Measurements from ENCODE around the gene ARHGAP12.

Gene ARHGAP12

DNA sequence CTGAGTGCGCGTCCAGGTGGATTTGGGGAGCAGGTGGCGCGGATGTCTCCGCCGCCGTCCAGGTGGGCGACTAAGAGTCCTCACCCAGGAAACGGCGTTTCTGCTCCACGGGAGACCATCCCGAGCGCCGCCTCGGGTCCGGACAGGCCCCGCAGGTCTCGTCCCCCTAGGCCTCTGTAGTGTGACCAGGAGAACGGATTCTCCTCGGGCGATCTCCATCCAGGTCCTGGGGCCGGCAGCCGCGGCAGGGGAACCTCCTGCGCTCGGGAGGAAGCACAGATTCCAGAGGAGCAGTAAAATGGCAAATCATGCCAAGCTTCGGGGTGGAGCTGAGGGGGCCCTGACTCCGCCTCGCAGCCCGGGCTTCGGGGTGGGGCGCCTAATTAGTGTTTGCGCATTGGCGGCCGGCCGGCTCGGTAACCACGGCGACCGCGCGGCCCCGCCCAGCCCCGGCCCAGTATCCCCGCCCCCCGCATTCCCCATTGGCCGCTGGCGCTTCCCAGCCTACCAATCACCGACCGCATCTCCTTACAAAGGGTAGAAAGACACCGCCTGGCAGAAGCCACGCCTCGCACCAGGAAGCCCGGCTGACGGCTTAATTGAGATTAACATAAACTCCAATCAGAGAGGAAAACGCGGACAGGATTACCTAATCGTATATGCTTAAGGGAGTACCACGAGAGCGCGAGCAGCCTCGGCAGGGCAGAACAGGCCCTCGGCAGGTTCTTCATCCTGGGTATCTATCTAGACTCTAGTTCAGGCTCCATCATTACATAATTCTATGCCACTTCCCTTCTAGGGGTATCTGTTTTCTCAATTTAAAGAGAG is 168.6 kb downstream of the ARHGAP12 start:
- DNase-seq = peak; percentile 94 to 96
- peak; percentile 24 for TF ChIP-seq POLR2A (IDR thresholded peaks at IDR 0.05; ENCODE audit: low read length)
- no peak for TF ChIP-seq GATA1 (IDR thresholded peaks at IDR 0.05; ENCODE audit: low read depth, low read length)

GRCh38 chr10:31759124-31759798 is 169.4 kb downstream of the ARHGAP12 start:
- TF ChIP-seq GATA1 (IDR thresholded peaks at IDR 0.05; ENCODE audit: low read depth, low read length) = no peak
- TF ChIP-seq POLR2A (IDR thresholded peaks at IDR 0.05; ENCODE audit: low read length) = no peak
- DNase-seq = peak in 1 of 2 experiments; percentile 18

GRCh38 chr10:31758495-31758894 is 170.1 kb downstream of the ARHGAP12 start:
- TF ChIP-seq GATA1 (IDR thresholded peaks at IDR 0.05; ENCODE audit: low read depth, low read length) = no peak
- TF ChIP-seq POLR2A (IDR thresholded peaks at IDR 0.05; ENCODE audit: low read length) = no peak
- DNase-seq = no peak

- no peak for DNase-seq
These were observed 170.8 kb downstream of the ARHGAP12 start for GRCh38 chr10:31757831-31758230.

DNA sequence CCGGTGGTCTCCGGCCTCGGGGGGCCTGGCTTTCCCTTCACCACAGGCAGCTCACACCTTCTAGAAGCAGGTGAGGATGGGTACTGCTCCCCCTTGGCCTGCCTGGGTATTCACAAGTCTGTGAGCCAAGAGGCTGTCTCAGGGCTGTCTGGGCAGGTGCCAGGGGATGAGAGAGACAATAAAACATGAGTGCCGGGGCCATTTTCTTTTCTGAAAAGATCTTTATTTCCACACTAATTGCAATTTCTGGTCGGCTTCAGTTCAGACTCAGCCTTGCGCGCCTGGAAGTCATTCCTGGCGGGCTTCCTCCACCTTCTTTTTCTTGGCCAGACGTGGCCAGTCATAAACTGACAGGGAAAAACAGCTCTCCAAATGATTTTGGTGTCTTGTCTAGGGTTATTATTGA is 171.2 kb downstream of the ARHGAP12 start:
- no peak for TF ChIP-seq GATA1 (IDR thresholded peaks at IDR 0.05; ENCODE audit: low read depth, low read length)
- no peak for TF ChIP-seq POLR2A (IDR thresholded peaks at IDR 0.05; ENCODE audit: low read length)
- DNase-seq = no peak

More at GRCh38 chr10:31757831-31758230, 170.8 kb downstream of the ARHGAP12 start:
- TF ChIP-seq GATA1 (IDR thresholded peaks at IDR 0.05; ENCODE audit: low read depth, low read length) (no peak), POLR2A (IDR thresholded peaks at IDR 0.05; ENCODE audit: low read length) (no peak)

- TF ChIP-seq GATA1 (IDR thresholded peaks at IDR 0.05; ENCODE audit: low read depth, low read length) (no peak), POLR2A (IDR thresholded peaks at IDR 0.05; ENCODE audit: low read length) (no peak)
- DNase-seq = no peak
These were observed 171.9 kb downstream of the ARHGAP12 start for GRCh38 chr10:31756729-31757110.

- no peak for DNase-seq
- TF ChIP-seq GATA1 (IDR thresholded peaks at IDR 0.05; ENCODE audit: low read depth, low read length) = no peak
- TF ChIP-seq POLR2A (IDR thresholded peaks at IDR 0.05; ENCODE audit: low read length) = no peak
These were observed 172.4 kb downstream of the ARHGAP12 start for GRCh38 chr10:31756101-31756728.
